PFSK-1 (cell line): ENCODE measurements around the gene PPP2R2C.

ENCODE experiments used
- POLR2AphosphoS5 ChIP-seq: IDR thresholded peaks from 2 replicates; pipeline ENCODE4 v1.6.1; 2012; ENCODE audit warnings: low read depth, mild to moderate bottlenecking, control low read depth, low read length, moderate library complexity
- TAF1 ChIP-seq: IDR thresholded peaks from 2 replicates; pipeline ENCODE4 v1.6.1; 2012; ENCODE audit warnings: low read length, control low read depth, borderline replicate concordance; ENCODE audit not compliant: insufficient read depth
- TF ChIP-seq, protein P1 (sequence below), 2 experiments: IDR thresholded peaks; 2 replicates each; pipeline versions ENCODE4 v1.6.1 to v1.8.0; 2011 to 2012; ENCODE audit warnings: low read depth in 2 of 2, low read length in 2 of 2, control low read depth in 1 of 2, inconsistent platforms in 1 of 2, mild to moderate bottlenecking in 1 of 2, moderate library complexity in 1 of 2; ENCODE audit not compliant: insufficient read depth in 1 of 2

DNA sequence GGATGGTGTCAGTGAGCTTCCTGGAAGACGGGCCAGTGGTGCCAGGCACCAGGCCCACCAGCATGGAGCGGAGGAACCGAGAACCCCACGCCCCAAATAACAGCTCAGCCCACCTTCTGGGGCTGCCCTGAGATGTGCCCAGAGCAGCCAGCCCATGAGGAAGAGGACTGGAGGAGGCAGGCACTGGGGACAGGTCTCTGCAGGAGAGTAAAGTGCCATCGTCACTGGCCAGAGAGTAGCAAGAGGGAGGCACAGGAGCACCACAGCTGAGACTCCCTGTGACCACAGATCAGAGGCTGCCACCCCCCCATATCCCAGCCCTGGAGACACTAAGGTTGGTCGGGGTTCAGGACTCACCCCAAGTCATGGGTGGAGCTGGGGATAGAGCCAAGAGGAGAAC is 63.0 kb downstream of the PPP2R2C start:
- TF ChIP-seq TAF1, result no peak
- TF ChIP-seq, protein P1, sequence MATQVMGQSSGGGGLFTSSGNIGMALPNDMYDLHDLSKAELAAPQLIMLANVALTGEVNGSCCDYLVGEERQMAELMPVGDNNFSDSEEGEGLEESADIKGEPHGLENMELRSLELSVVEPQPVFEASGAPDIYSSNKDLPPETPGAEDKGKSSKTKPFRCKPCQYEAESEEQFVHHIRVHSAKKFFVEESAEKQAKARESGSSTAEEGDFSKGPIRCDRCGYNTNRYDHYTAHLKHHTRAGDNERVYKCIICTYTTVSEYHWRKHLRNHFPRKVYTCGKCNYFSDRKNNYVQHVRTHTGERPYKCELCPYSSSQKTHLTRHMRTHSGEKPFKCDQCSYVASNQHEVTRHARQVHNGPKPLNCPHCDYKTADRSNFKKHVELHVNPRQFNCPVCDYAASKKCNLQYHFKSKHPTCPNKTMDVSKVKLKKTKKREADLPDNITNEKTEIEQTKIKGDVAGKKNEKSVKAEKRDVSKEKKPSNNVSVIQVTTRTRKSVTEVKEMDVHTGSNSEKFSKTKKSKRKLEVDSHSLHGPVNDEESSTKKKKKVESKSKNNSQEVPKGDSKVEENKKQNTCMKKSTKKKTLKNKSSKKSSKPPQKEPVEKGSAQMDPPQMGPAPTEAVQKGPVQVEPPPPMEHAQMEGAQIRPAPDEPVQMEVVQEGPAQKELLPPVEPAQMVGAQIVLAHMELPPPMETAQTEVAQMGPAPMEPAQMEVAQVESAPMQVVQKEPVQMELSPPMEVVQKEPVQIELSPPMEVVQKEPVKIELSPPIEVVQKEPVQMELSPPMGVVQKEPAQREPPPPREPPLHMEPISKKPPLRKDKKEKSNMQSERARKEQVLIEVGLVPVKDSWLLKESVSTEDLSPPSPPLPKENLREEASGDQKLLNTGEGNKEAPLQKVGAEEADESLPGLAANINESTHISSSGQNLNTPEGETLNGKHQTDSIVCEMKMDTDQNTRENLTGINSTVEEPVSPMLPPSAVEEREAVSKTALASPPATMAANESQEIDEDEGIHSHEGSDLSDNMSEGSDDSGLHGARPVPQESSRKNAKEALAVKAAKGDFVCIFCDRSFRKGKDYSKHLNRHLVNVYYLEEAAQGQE (IDR thresholded peaks at IDR 0.05; ENCODE audit: insufficient read depth in 1 of 2, low read depth in 2 of 2, low read length in 2 of 2), result no peak
- no peak for TF ChIP-seq POLR2AphosphoS5
